Measurements from ENCODE around the gene CCDC78.

The CCDC78 gene

DNA sequence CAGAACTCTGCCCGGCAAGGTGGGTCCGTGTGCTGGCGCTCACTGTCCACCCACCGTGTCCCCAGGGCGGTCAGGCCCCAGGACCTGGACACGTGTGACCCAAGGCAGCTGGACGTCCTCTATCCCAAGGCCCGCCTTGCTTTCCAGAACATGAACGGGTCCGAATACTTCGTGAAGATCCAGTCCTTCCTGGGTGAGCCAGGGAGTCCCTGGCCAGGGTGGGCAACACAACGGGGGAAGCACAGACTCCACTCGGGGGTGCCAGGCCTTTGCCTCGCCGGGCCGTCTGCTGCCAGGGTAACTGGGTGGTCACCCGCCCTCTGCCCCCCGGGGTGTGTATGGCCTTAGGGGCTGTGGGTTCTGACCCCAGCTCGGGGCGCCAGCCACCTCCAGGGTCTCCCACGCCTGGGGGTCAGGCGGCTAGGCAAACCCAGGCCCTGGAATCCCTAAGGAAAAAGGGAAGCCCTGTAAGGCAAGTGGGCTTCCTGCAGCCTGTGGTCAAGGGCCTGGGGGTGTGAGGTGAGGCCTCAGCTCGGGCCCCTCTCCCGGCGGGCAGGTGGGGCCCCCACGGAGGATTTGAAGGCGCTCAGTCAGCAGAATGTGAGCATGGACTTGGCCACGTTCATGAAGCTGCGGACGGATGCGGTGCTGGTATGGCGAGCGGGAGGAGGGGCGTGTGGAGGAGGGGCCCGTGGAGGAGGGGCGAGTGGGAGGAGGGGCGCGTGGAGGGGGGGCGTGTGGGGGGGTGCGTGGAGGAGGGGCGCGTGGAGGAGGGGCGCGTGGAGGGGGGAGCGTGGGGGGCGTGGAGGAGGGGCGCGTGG lies 40.8 kb upstream of the CCDC78 start:
- Histone ChIP-seq H3K27me3 (ENCODE audit: control insufficient read depth in 1 of 2, insufficient read depth in 2 of 2, low read length in 2 of 2) (peaks cover 0 to 3% of the 10 kb centered on the region in 2 donors), H3K27ac (ENCODE audit: low read depth, low read length) (no peak overlapping the region), H3K4me3 (ENCODE audit: low read depth in 1 of 2, low read length in 2 of 2) (no peak overlapping the region), H3K9me3 (ENCODE audit: control insufficient read depth in 1 of 2, low read length in 2 of 2) (no peaks in the 10 kb centered on the region), H3K36me3 (ENCODE audit: control insufficient read depth in 1 of 2, insufficient read depth in 2 of 2, low read length in 2 of 2) (no peaks in the 10 kb centered on the region), H3K4me1 (ENCODE audit: control insufficient read depth in 1 of 2, insufficient read depth in 2 of 2, low read length in 2 of 2) (peaks cover 0 to under 1% of the 10 kb centered on the region in 2 donors), H3K9ac (ENCODE audit: low read depth in 1 of 2, low read length in 2 of 2) (no peak overlapping the region)

DNA sequence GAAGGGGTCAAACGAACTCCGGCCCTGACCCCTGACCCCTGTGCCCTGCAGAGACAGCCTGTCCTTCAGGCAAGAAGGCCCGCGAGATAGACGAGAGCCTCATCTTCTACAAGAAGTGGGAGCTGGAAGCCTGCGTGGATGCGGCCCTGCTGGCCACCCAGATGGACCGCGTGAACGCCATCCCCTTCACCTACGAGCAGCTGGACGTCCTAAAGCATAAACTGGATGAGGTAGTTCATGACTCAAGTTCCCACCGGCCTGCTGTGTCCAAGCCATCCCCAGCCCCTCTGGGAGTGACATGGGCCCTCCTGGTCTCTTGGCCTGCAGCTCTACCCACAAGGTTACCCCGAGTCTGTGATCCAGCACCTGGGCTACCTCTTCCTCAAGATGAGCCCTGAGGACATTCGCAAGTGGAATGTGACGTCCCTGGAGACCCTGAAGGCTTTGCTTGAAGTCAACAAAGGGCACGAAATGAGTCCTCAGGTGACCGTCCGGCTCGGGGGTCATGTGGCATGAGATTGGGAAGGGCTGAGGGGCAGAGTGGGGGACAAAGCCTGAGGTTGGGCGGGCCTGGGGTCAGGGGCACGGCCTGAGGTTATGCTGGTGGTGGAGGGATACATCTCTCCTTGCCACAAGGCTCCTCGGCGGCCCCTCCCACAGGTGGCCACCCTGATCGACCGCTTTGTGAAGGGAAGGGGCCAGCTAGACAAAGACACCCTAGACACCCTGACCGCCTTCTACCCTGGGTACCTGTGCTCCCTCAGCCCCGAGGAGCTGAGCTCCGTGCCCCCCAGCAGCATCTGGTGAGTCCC lies 40.0 kb upstream of the CCDC78 start:
- H3K4me3 ChIP-seq (ENCODE audit: low read depth in 1 of 2, low read length in 2 of 2), result no peak overlapping the region
- no peak overlapping the region for H3K27ac ChIP-seq (ENCODE audit: low read depth, low read length)
- peaks cover 0 to 3% of the 10 kb centered on the region in 2 donors for H3K27me3 ChIP-seq (ENCODE audit: control insufficient read depth in 1 of 2, insufficient read depth in 2 of 2, low read length in 2 of 2)
- no peaks in the 10 kb centered on the region for H3K36me3 ChIP-seq (ENCODE audit: control insufficient read depth in 1 of 2, insufficient read depth in 2 of 2, low read length in 2 of 2)
- no peaks in the 10 kb centered on the region for H3K9me3 ChIP-seq (ENCODE audit: control insufficient read depth in 1 of 2, low read length in 2 of 2)
- peaks cover 4 to 9% of the 10 kb centered on the region in 2 donors for H3K4me1 ChIP-seq (ENCODE audit: control insufficient read depth in 1 of 2, insufficient read depth in 2 of 2, low read length in 2 of 2)
- no peak overlapping the region for H3K9ac ChIP-seq (ENCODE audit: low read depth in 1 of 2, low read length in 2 of 2)

DNA sequence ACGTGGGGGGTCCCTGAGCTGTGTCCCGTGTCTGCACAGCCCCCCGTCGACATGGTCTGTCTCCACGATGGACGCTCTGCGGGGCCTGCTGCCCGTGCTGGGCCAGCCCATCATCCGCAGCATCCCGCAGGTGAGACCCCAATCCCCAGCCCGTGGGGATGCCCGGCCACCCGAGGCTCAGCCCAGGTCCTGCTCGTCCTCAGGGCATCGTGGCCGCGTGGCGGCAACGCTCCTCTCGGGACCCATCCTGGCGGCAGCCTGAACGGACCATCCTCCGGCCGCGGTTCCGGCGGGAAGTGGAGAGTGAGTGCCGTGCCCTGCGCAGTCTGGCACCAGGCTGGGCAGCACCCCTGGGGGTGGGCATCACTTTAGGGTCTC lies 39.2 kb upstream of the CCDC78 start:
- H3K27ac ChIP-seq (ENCODE audit: low read depth, low read length), result no peak overlapping the region
- no peak overlapping the region for H3K9ac ChIP-seq (ENCODE audit: low read depth in 1 of 2, low read length in 2 of 2)
- peaks cover 10 to 14% of the 10 kb centered on the region in 2 donors for H3K4me1 ChIP-seq (ENCODE audit: control insufficient read depth in 1 of 2, insufficient read depth in 2 of 2, low read length in 2 of 2)
- peaks cover 0 to 3% of the 10 kb centered on the region in 2 donors for H3K27me3 ChIP-seq (ENCODE audit: control insufficient read depth in 1 of 2, insufficient read depth in 2 of 2, low read length in 2 of 2)
- H3K4me3 ChIP-seq (ENCODE audit: low read depth in 1 of 2, low read length in 2 of 2), result no peak overlapping the region
- no peaks in the 10 kb centered on the region for H3K9me3 ChIP-seq (ENCODE audit: control insufficient read depth in 1 of 2, low read length in 2 of 2)
- no peaks in the 10 kb centered on the region for H3K36me3 ChIP-seq (ENCODE audit: control insufficient read depth in 1 of 2, insufficient read depth in 2 of 2, low read length in 2 of 2)

DNA sequence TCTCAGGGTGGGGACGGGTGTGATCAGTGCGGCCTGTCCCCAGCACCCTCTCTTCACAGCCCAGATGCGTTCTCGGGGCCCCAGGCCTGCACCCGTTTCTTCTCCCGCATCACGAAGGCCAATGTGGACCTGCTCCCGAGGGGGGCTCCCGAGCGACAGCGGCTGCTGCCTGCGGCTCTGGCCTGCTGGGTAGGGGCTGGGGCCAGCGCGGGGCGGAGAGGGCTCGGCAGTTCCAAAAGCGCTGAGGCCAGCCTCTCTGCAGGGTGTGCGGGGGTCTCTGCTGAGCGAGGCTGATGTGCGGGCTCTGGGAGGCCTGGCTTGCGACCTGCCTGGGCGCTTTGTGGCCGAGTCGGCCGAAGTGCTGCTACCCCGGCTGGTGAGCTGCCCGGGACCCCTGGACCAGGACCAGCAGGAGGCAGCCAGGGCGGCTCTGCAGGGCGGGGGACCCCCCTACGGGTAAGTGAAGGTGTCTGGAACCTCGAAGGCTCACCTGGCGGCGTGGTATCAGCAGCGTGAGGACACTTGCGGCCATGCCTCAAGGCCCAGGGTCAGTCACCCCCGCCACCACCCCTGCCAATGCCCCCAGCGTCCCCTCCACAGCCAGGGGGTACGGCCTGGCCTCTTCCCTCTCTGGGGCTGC lies 38.7 kb upstream of the CCDC78 start:
- peaks cover 11 to 14% of the 10 kb centered on the region in 2 donors for H3K4me1 ChIP-seq (ENCODE audit: control insufficient read depth in 1 of 2, insufficient read depth in 2 of 2, low read length in 2 of 2)
- H3K9ac ChIP-seq (ENCODE audit: low read depth in 1 of 2, low read length in 2 of 2), result no peak overlapping the region
- H3K36me3 ChIP-seq (ENCODE audit: control insufficient read depth in 1 of 2, insufficient read depth in 2 of 2, low read length in 2 of 2), result no peaks in the 10 kb centered on the region
- no peak overlapping the region for H3K27ac ChIP-seq (ENCODE audit: low read depth, low read length)
- H3K27me3 ChIP-seq (ENCODE audit: control insufficient read depth in 1 of 2, insufficient read depth in 2 of 2, low read length in 2 of 2), result peaks cover 0 to 3% of the 10 kb centered on the region in 2 donors
- no peaks in the 10 kb centered on the region for H3K9me3 ChIP-seq (ENCODE audit: control insufficient read depth in 1 of 2, low read length in 2 of 2)
- H3K4me3 ChIP-seq (ENCODE audit: low read depth in 1 of 2, low read length in 2 of 2), result no peak overlapping the region

DNA sequence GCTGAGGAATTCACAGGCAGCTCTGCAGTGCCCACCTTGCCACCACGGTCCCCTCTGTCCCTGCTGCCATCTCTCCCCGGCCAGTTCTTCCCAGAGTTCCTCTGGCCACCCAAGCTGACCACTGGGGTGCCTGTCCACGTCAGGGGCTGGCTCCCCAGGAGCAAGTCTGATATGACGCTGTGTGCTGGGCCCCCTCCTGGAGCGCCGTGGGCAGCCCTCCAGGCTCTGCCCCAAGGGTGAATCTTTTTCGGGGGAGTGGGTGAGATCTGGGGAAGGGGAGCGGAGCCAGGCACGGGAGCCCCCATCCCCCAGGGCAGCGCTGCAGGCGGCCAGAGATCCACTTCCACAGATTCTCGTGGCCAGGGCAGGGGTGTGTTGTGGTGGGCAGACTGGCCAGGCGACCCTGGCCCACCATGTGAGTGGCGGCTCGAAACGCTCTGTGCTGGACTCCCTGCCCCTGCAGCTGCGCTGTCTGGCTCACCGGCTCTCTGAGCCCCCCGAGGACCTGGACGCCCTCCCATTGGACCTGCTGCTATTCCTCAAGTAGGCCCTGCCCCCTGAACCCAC lies 38.0 kb upstream of the CCDC78 start:
- H3K4me1 ChIP-seq (ENCODE audit: control insufficient read depth in 1 of 2, insufficient read depth in 2 of 2, low read length in 2 of 2), result peaks cover 11 to 14% of the 10 kb centered on the region in 2 donors
- H3K9me3 ChIP-seq (ENCODE audit: control insufficient read depth in 1 of 2, low read length in 2 of 2), result no peaks in the 10 kb centered on the region
- no peak overlapping the region for H3K4me3 ChIP-seq (ENCODE audit: low read depth in 1 of 2, low read length in 2 of 2)
- H3K9ac ChIP-seq (ENCODE audit: low read depth in 1 of 2, low read length in 2 of 2), result no peak overlapping the region
- H3K27me3 ChIP-seq (ENCODE audit: control insufficient read depth in 1 of 2, insufficient read depth in 2 of 2, low read length in 2 of 2), result peaks cover 0 to 3% of the 10 kb centered on the region in 2 donors
- H3K36me3 ChIP-seq (ENCODE audit: control insufficient read depth in 1 of 2, insufficient read depth in 2 of 2, low read length in 2 of 2), result no peaks in the 10 kb centered on the region
- no peak overlapping the region for H3K27ac ChIP-seq (ENCODE audit: low read depth, low read length)

DNA sequence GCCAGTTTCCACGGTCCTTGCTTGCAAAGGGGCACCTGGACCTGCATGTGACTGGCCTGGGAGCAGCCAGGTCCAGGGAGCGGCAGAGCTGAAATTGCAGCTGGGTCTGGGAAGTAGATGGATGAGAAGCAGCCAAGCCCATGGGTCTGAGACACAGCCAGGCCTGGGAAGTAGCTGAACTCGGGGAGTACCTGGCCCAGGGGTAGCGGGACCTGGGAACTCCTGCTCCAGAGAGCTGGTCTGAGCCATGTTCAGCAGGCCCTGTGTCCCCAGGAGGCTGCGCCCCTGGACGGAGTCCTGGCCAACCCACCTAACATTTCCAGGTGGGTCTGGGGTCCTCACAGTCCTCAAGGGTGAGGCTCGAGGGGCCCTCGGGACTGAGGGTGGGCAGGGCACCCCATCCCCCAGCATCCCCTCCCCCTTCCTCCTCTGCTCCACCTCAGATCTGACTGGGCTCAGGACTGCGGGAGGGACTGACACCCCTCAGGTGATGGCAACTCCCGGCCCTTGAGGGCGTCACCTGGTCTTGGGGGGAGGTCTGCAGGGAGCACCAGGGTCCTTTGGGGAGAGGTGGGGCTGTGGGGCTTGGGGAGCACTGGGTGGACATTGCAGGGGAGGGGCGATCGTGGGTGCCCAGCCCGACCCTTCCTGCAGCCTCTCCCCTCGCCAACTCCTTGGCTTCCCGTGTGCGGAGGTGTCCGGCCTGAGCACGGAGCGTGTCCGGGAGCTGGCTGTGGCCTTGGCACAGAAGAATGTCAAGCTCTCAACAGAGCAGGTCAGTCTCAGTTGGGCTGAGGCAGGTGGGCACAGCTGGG lies 37.3 kb upstream of the CCDC78 start:
- H3K9me3 ChIP-seq (ENCODE audit: control insufficient read depth in 1 of 2, low read length in 2 of 2), result no peaks in the 10 kb centered on the region
- no peak overlapping the region for H3K27ac ChIP-seq (ENCODE audit: low read depth, low read length)
- peaks cover 11 to 14% of the 10 kb centered on the region in 2 donors for H3K4me1 ChIP-seq (ENCODE audit: control insufficient read depth in 1 of 2, insufficient read depth in 2 of 2, low read length in 2 of 2)
- no peak overlapping the region for H3K4me3 ChIP-seq (ENCODE audit: low read depth in 1 of 2, low read length in 2 of 2)
- no peaks in the 10 kb centered on the region for H3K36me3 ChIP-seq (ENCODE audit: control insufficient read depth in 1 of 2, insufficient read depth in 2 of 2, low read length in 2 of 2)
- no peak overlapping the region for H3K9ac ChIP-seq (ENCODE audit: low read depth in 1 of 2, low read length in 2 of 2)
- peaks cover 0 to 3% of the 10 kb centered on the region in 2 donors for H3K27me3 ChIP-seq (ENCODE audit: control insufficient read depth in 1 of 2, insufficient read depth in 2 of 2, low read length in 2 of 2)

DNA sequence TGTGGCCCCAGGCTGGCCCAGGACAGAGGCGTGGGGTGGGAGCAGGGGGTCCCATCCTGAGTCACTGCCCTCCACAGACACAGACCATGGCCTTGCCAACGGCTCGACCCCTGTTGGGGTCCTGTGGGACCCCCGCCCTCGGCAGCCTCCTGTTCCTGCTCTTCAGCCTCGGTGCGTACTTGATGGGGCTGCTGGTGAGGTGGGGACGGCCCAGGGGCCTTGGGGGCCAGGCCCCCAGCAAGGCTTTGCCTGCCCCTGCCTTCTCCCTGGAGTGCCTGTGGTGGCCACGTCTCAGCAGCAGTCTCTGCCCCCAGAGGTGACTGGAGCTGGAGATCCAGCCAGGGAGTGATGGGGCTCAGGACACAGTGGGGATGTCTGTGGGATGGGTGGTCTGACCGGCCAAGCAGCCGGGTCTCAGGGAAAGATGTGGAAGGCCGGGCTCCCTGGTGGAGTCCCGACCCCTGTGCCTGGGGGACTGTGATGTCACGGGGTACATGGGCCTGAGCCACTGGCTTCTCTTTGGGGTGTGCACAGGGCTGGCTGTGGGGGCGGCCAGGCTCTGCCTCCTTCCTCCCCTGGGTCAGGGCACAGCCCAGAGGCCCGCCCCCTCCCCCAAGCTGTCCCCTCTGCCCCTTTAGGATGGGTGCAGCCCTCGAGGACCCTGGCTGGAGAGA lies 36.5 kb upstream of the CCDC78 start:
- Histone ChIP-seq H3K4me1 (ENCODE audit: control insufficient read depth in 1 of 2, insufficient read depth in 2 of 2, low read length in 2 of 2) (peaks cover 11 to 14% of the 10 kb centered on the region in 2 donors), H3K27ac (ENCODE audit: low read depth, low read length) (no peak overlapping the region), H3K27me3 (ENCODE audit: control insufficient read depth in 1 of 2, insufficient read depth in 2 of 2, low read length in 2 of 2) (peaks cover 0 to 3% of the 10 kb centered on the region in 2 donors), H3K9ac (ENCODE audit: low read depth in 1 of 2, low read length in 2 of 2) (no peak overlapping the region), H3K4me3 (ENCODE audit: low read depth in 1 of 2, low read length in 2 of 2) (no peak overlapping the region), H3K9me3 (ENCODE audit: control insufficient read depth in 1 of 2, low read length in 2 of 2) (no peaks in the 10 kb centered on the region), H3K36me3 (ENCODE audit: control insufficient read depth in 1 of 2, insufficient read depth in 2 of 2, low read length in 2 of 2) (no peaks in the 10 kb centered on the region)

DNA sequence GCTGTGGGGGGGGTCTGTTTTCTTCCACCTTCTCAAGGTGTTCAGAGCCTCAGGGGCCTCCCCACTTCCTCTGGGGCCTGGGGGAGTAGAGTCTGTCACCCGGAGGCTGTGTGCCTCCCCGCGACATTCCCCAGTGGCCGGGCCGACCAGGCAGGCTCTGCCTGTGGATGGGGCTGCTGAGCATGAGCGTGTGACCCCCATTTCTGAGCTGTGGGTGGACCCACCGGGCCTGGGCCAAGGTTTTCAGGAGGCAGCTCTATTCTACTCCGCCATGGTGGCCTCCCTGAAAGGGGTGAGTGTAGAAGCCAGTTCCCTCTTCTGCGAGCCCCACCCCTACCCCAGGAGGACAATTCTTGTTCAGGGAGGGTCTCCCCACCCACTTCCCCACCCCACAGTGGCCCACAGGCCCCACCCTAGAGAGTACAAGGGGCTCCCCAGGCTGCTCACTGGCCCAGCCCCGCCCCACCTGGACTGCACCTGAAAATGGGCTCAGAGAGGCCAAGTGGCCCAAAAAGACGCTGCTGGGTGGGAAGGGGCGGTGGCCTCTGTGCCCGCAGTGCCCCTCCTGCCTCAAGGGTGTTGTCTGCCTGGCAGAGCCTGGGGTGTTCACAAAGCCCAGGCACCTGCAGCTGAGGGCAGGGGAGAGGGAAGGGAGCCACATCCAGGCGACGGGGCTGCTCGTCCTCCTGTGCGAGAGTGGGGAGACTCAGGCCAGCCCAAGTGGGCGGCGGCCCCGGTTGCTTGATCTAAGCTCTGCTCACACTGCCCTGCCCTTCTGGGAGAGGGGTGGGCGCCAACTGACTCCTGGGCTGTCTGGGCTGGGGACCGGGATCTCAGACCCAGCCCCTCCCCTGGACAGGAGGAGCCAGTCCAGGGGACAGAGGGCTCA lies 35.6 kb upstream of the CCDC78 start:
- H3K4me3 ChIP-seq (ENCODE audit: low read depth in 1 of 2, low read length in 2 of 2), result no peak overlapping the region
- H3K27ac ChIP-seq (ENCODE audit: low read depth, low read length), result no peak overlapping the region
- H3K9me3 ChIP-seq (ENCODE audit: control insufficient read depth in 1 of 2, low read length in 2 of 2), result no peaks in the 10 kb centered on the region
- no peak overlapping the region for H3K9ac ChIP-seq (ENCODE audit: low read depth in 1 of 2, low read length in 2 of 2)
- H3K4me1 ChIP-seq (ENCODE audit: control insufficient read depth in 1 of 2, insufficient read depth in 2 of 2, low read length in 2 of 2), result peaks cover 11 to 14% of the 10 kb centered on the region in 2 donors
- no peaks in the 10 kb centered on the region for H3K36me3 ChIP-seq (ENCODE audit: control insufficient read depth in 1 of 2, insufficient read depth in 2 of 2, low read length in 2 of 2)
- peaks cover 0 to 3% of the 10 kb centered on the region in 2 donors for H3K27me3 ChIP-seq (ENCODE audit: control insufficient read depth in 1 of 2, insufficient read depth in 2 of 2, low read length in 2 of 2)
